Measurements from ENCODE around the gene C3. TPM values are rescaled to one million over a fixed set of nuclear protein-coding genes. Genes with fewer than 3 reads are reported as not detected.
"Not testable (repeated sequence)": the region's sequence is repeated elsewhere in the genome, so short reads cannot be mapped to it uniquely, and the experiment has no call there.

C3 gene
- total RNA-seq, 1 experiment from 2014 or later: 1.1 TPM

DNA sequence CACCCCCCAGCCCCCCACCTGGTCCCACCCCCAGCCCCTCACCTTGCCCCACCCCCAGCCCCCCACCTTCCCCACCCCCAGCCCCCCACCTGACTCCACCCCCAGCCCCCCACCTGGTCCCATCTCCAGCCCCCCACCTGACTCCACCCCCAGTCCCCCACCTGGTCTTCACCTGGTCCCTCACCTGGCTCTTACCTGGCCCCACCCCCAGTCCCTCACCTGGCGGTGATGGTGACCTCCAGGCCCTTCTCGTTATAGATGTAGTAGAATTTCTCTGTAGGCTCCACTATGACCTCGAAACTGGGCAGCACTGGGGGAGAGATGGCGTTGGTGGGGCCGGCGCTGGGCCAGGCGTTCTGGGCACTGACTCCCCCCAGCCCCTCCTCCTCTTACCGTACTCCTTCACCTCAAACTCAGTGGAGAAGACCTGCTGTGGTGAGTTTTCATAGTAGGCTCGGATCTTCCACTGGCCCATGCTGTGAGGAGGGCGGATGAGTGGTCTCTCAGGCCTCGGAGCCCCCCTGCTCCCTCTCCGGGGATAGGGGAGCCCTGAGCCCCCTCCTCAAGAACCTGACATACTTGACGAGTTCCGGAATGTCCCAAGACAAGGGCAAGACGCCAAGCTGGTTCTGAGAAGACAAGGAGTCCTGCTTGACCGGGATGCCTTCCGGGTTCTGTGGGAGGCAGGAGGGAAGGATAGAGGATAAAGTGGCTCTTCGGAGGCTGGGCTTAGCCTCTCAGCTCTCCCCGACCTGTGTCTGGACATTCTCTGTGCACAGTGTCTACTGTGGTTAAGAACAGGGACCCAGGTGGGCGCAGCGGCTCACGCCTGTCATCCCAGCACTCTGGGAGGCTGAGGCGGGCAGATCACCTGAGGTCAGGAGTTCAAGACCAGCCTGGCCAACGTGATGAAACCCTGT lies 6.4 kb downstream of the C3 start:
- DNase-seq (ENCODE audit: low read depth): no peak

DNA sequence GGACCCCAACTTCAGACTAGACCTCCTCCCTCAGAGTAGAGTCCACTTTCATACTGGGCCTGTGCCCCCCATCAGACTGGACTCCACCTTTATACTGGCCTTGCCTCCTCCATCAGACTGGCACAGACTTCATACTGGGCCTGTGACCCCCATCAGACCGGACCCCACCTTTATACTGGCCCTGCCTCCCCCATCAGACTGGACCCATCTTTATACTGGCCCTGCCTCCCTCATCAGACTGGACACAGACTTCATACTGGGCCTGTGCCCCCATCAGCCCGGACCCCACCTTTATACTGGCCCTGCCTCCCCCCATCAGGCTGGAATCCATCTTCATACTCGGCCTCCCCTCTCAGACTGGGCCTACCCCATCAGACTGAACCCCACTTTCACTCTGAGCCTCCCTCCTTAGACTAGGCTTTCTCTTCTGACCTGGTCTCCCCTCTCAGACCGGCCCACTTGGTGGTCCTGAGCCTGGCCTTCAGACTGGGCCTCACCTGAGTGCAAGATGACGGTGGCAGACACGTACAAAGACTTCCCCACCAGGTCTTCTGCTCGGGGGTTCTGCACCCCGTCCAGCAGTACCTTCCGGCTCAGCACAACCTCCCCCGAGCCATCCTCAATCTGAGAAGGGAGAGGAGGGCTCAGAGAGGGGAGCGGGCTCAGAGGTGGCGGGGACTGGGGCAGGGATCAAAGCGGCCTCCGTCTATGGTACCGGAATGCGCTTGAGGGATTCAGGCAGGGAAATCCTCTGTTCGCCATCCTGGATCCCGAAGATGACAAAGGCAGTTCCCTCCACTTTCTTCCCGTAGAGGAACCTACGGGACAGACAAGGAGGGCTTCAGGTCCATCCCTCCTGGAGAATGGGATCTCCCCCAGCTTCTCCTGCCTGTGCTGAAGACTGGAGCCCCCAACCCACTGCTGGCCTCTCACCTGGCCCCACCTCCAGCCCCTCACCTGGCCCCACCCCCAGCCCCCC lies 7.5 kb downstream of the C3 start:
- no peak for DNase-seq (ENCODE audit: low read depth)

DNA sequence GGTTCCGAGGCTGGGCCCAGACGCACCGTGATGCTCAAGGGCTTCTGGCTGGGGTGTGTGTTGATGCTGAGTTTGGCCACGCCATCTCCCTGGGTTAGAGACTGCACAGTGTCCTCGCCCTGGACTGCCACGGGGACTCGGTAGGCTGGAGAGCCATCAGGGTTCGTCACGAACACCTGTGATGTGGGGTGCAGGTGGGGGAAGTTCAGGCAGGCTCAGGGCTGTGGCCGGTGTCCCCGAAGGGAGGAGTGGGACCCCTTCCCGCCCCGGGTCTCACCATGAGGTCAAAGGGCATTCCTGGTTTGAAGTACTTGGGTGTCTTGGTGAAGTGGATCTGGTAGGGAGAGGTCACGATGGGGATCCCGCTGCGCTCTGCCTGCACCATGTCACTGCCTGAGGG lies 8.2 kb downstream of the C3 start:
- DNase-seq (ENCODE audit: low read depth): no peak

DNA sequence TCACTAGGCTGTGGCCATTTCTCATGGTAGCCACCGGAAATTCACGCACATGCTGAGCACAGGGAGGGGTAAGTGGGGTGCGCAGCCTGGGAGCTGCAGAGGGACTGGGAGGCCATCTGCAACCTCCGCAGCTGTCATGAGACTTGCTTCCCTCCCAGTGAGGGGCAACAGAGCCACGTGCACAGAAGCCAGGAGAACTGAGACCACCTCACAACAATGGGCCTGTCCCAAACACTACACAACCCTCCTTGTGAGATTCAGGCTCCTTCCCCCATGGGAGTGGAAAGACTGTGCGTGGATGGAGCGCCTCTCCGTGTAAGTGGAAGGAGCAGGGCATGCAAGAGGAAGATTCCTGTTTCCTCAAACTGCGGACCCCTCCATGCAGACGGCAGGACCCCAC lies 8.8 kb downstream of the C3 start:
- no peak for DNase-seq (ENCODE audit: low read depth)

DNA sequence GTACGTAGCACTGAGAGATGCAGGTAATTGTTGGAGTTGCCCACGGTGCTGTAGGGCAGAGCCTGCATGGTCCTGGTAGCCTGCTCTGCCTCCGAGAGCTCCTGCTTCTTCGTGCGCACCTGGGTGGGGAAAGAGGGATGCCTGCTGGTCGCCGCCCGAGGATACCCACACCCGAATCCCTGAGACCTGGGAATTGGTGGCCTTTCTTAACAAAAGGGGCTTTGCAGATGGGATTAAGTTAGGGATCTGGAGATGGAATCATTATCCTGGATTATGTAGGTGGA lies 9.4 kb downstream of the C3 start:
- no peak for DNase-seq (ENCODE audit: low read depth)

DNA sequence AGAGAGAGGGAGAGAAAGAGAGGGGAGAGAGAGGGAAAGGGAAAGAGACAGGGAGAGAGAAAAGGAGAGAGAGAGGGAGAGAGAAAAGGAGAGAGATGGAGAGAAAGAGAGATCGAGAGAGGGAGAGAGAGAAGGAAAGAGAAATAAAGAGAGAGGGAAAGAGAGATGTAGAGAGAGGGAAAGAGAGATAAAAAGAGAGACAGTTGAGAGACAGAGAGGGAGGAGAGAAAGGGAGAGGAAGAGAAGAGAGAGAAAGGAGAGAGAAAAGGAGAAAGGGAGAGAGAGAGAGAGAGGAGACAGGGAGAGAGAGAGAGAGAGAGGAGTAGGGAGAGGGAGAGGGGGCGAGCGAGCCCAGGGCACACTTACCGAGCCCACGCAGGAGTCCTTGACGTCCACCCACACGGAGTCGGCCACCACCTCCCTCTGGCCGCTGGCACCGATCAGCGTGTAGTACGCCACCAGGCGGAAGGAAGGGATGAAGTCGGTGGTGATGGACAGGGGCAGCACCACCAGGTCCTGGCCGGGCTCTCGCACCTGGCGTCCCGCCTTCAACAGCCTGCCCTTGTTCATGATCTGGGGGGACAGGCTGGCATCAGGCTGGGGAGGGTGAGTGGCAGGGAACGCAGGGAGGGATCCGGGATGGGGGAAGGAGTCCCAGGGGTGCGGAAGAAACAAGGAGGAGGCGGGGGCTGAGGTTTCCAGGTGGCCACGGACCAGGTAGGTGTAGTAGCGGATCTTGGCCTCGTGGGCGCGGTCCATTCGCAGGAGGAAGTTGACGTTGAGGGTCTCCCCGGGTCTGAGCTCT lies 10.0 kb downstream of the C3 start:
- DNase-seq (ENCODE audit: low read depth): no peak

DNA sequence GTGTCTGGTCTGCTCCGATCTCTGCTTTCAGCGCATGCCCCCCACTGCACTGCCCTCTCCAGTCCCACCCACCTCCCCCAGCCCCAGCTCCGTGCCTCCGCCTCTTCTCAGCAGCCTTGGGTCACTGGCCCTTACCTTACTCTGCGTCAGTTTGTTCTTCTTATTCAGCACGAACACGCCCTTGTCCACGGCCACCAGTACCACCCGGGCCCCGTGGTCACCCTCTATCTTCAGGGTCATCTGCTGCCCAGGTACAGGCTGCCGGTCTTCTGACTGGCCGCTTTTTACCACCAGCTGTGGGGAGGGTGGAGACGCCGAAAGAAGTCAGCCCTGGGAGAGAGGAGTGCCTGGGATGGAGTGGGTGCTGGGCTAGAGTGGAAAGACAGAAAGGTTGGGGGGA lies 10.9 kb downstream of the C3 start:
- DNase-seq (ENCODE audit: low read depth): no peak

DNA sequence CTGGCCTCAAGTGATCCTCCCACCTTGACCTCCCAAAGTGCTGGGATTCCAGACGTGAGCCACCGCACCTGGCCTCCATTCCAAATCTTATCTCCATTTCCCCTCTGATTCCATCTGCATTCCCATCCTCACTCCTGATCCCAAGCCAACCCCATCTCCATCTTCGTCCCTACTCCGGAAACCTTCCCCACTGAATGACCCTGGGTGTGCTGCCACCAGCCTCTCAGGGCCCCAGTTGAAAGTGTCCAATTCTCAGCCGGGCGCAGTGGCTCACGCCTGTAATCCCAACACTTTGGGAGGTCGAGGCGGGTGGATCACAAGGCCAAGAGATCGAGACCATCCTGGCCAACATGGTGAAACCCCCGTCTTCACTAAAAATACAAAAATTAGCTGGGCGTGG lies 11.5 kb downstream of the C3 start:
- DNase-seq (ENCODE audit: low read depth): not testable (repeated sequence)

DNA sequence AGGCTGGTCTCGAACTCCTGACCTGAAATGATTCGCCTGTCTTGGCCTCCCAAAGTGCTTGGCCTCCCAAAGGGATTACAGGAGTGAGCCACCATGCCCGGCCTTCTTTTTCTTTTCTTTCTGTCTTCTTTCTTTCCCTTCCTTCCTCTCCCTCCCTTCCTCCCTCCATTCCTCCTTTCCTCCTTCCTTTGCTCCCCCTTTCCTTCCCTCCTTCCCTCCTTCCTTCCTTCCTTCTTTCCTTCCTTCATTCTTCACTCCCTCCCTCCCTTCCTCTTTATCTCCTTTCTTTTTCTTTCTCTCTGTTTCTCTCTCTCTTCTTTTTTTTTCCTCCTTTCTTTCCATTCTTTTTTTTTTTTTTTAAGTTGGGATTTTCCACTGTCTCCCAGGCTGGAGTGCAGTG lies 12.1 kb downstream of the C3 start:
- no peak for DNase-seq (ENCODE audit: low read depth)

DNA sequence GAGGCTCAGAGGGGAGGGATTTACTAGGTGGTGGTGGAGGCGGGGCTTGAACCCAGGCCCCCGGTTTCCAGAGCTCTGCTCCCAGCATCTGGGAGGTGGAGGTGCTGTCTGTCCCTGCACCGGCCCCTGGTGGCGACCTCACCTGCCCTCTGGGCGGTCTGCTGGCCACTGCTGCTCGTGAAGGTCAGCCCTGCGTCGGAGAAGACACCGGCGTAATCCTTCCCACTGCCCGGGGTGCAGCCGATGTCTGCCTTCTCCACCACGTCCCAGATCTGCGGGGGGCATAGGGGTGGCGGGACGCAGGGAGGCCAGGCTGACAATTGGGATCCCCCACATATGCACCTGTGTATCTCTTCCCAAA lies 12.8 kb downstream of the C3 start:
- no peak for DNase-seq (ENCODE audit: low read depth)

DNA sequence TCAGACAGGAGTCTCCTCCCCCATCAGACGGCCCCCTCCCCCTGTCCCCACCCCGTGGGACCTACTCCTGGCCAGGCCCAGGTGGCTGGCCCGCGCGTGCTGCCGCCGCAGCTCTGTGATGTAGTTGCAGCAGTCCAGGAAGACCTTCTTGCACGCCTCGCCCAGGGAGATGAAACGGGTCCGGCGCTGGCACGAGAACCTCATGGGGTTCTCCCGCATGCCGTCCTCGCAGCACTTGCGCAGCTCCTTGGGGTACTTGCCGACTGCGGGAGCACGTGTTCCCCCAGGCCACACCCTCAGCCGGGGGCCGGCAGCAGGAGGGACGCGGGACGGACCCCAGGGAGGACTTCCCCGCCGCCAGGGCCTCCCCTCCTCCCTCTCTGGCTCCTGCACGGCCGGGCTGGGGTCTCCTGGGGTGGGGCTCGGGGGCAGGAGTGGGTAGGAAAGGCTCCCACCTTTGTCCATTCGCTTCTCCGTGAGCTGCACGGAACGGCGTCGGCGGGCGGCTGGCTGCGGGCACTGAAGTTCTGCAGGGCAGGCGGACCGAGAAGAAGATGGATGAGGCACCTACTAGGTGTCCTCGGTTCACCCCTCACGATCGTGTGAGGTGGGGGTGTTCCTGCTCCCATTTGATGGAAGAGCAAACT lies 13.3 kb downstream of the C3 start:
- DNase-seq (ENCODE audit: low read depth): no peak

DNA sequence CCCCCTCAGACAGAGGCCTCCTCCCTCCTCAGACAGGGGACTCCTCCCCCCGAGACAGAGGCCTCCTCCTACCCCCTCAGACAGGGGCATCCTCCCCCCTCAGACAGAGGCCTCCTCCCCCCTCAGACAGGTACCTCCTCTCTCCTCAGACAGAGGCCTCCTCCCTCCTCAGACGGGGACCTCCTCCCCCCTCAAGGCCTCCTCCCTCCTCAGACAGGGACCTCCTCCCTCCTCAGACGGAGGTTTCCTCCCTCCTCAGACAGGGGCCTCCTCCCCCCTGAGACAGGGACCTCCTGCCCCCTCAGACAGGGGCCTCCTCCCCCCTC lies 13.9 kb downstream of the C3 start:
- no peak for DNase-seq (ENCODE audit: low read depth)

DNA sequence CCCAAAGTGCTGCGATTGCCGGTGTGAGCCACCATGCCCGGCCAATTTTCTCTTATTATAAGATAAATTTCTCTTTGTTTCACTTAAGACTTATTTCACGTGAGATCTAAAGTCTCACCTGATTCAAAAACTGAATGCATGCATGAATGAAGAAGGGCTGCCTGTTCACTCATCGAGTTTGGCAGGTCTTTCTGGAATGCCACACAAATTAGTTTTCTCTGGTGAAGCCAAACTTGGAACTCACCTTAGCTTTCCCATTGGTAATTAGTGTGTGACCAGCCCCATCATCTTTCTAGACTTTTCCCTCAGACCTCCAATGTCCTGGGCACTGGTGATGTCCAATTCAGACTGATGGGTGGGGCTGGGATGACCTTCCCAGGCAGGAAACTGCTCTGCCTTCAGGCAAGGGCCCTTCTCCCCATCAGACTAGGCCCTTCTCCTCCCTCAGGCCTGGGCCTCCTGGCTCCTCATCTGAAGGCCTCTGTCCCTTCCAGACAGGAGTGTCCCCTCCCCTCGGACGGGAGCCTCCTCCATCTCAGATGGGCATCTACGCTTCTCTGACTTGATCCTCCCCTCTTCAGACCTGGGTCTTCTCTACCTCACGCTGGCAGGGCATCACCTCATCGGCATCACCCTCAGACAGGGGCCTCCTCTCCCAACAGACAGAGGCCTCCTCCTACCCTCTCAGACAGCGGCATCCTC lies 14.4 kb downstream of the C3 start:
- DNase-seq (ENCODE audit: low read depth): no peak

DNA sequence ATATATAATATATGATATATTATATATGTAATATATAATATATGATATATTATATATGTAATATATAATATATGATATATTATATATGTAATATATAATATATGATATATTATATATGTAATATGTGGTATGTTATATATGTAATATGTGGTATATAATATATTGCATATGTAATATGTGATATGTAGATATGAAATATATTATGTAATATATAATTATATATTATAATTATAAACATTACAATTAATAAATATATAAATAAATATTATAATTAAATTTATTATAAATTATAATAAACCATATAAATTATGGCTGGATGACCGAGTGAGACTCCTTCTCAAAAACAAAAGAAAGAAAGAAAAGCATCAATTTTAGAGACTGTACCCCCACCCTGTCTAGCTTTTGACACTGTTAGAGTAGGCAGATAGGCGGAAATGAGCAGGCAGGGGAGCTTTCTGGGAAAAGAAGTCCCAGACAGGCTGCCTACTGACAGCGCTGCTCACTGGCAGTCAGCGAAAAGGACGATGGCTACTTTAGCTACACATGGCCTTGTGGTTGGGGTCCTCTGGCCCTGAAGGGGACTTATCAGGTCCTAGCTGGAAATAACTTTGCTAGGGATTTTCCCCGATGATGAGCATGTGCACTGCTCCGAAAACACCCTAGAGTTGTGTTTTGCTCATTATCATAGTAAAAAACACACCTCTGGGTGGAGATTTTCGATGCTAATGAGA lies 19.7 kb downstream of the C3 start:
- no peak for DNase-seq (ENCODE audit: low read depth)

DNA sequence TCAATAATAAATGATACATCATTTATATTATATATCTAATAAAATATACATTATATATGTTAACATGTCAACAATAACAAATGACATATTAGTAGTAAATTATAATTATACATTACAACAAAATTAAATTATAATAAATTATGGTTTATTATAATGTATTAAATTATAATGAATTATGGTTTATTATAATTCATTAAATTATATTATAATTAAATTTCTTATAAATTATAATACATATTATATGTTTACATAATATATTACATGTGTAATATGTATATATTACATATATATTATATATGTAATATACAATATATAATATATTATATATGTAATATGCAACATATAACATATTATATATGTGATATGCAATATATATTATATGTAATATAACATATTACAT lies 20.5 kb downstream of the C3 start:
- DNase-seq (ENCODE audit: low read depth): no peak

DNA sequence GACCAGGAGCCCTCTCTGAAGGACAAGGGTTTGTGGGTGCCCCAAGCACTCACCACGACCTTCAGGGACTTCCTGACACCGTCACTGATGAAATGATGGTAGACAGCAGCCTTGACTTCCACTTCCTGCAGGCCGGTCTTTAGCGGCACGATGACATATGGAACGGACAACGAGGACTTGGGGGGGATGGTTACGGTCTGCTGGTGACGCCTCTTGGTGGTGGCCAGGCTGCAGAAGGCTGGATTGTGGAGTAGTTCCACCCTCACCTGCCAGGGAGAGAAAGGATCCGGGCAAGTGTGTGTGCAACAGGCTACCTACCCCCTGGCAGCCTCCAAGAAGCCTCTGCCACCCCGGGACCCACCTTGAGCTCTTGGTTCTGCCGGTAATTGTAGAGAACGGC lies 23.2 kb downstream of the C3 start:
- no peak for DNase-seq (ENCODE audit: low read depth)

DNA sequence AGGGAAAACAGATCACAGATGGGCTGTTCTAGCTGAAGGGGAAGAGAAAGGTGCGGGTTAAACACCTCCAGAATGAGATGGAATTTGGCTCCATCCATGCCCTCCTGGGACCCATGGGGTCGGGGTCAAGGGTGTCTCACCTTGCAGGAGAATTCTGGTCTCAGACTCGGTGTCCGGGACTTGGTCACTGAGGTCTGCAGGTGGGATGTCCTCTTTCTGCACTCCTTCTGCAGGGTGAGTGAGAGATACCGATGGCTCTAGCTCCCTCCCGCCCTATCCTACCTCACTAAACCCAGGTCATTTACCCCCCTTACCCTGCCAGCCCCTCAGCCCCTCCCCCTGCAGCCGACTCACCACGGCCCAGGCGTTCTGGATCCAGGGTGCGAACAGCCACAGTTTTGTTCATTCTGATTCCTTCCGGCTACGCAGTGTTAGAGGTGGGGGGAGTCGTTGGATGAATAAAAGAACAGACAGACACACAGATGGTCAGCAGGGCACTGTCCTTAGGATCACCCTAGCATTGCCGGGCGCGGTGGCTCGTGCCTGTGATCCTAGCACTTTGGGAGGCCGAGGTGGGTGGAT lies 24.1 kb downstream of the C3 start:
- no peak for DNase-seq (ENCODE audit: low read depth)

DNA sequence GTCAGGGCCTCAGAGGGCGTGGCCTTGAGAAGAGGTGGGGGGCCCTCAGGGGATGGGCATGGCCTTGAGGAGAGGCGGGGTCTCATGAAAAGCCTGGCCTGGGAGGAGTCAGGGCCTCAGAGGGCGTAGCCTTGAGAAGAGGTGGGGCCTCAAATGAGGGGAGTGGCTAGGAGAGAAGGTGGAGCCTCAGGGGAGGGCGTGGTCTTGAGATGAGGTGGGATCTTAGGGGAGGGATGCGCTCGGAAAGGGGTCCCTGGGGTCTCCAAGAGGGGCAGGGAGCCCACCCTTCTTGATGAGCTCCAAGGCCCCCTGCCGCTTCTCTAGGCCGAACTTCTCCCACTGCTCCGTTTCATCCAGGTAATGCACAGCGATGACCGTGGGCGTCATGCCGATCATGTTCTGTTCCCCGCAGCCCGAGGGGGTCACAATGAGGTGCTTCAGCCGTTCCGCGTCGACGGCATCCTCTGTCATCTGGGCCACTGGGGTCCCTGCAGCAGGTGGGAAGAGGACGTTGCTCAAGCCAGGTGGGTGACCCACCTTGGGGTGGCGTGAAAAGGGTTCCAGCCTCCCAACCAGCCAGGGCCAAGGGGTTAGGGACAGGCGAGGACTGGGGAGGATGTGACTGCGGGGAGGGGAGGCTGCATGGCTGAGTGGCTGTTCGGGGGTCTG lies 26.2 kb downstream of the C3 start:
- no peak for DNase-seq (ENCODE audit: low read depth)

DNA sequence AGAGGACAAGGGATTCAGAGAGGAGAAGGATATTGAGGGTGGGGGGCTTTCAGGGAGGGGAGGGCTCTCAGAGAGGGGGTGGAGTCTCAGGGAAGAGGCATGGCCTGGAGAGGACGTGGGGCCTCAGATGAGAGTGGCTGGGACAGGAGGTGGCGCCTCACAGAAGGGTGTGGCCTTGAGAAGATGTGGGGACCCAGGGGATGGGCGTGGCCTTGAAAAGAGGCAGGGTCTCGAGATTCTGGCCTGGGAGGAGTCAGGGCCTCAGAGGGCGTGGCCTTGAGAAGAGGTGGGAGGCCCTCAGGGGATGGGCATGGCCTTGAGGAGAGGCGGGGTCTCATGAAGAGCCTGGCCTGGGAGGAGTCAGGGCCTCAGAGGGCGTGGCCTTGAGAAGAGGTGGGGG lies 26.8 kb downstream of the C3 start:
- no peak for DNase-seq (ENCODE audit: low read depth)

Data from LHCN-M2 (cell line).